DLD1 (cell line): Measurements from ENCODE around the gene KIR3DL1.
"Not testable (repeated sequence)": the region's sequence is repeated elsewhere in the genome, so short reads cannot be mapped to it uniquely, and the experiment has no call there.

Source experiments
- in situ Hi-C: cut with HindIII; loops from 2 replicates; pipeline ENCODE4 v1.10.0; 2017; ENCODE audit warnings: low sequenced_read_pairs

KIR3DL1 gene

GRCh38 chr19:54806516-54806838, 9.8 kb upstream of the KIR3DL1 start:
- in situ Hi-C loops, result no loop called here

- in situ Hi-C loops, result not testable (repeated sequence)
Observed at GRCh38 chr19:54814571-54814970, 1.7 kb upstream of the KIR3DL1 start.

- in situ Hi-C loops, result no loop called here
Observed at GRCh38 chr19:54817670-54818536, 1.6 kb downstream of the KIR3DL1 start.

- in situ Hi-C loops, result not testable (repeated sequence)
Observed at GRCh38 chr19:54824416-54824815, 8.1 kb downstream of the KIR3DL1 start.

GRCh38 chr19:54825326-54825725, 9.1 kb downstream of the KIR3DL1 start:
- in situ Hi-C loops, result not testable (repeated sequence)

- in situ Hi-C loops, result not testable (repeated sequence)
Observed at GRCh38 chr19:54828064-54828463, 11.8 kb downstream of the KIR3DL1 start.

GRCh38 chr19:54832496-54832895, 16.2 kb downstream of the KIR3DL1 start, which contains the start of gene KIR2DS4:
TSS of gene KIR2DS4 (plus strand) at chr19:54832676.
- in situ Hi-C loops, result not testable (repeated sequence)

GRCh38 chr19:54835126-54835525, 18.9 kb downstream of the KIR3DL1 start:
- in situ Hi-C loops, result not testable (repeated sequence)

GRCh38 chr19:54837522-54837921, 21.3 kb downstream of the KIR3DL1 start:
- in situ Hi-C loops, result not testable (repeated sequence)

- in situ Hi-C loops, result not testable (repeated sequence)
Observed at GRCh38 chr19:54843171-54843570, 26.9 kb downstream of the KIR3DL1 start.

GRCh38 chr19:54850061-54850640, 33.9 kb downstream of the KIR3DL1 start, which contains the start of gene KIR3DL2:
TSS of gene KIR3DL2 (plus strand) at chr19:54850443. CDS start at chr19:54850476, 33 bp downstream.
- in situ Hi-C loops, result not testable (repeated sequence)

GRCh38 chr19:54850930-54851329, 34.7 kb downstream of the KIR3DL1 start:
- in situ Hi-C loops, result no loop called here

- in situ Hi-C loops, result no loop called here
Observed at GRCh38 chr19:54851353-54851752, 35.1 kb downstream of the KIR3DL1 start.

GRCh38 chr19:54855241-54855640, 39.0 kb downstream of the KIR3DL1 start:
- in situ Hi-C loops, result not testable (repeated sequence)

- in situ Hi-C loops, result not testable (repeated sequence)
Observed at GRCh38 chr19:54858476-54858875, 42.2 kb downstream of the KIR3DL1 start.

GRCh38 chr19:54859421-54859820, 43.2 kb downstream of the KIR3DL1 start:
- in situ Hi-C loops, result not testable (repeated sequence)

GRCh38 chr19:54863459-54863858, 47.2 kb downstream of the KIR3DL1 start:
- in situ Hi-C loops, result not testable (repeated sequence)

GRCh38 chr19:54871696-54872095, 55.4 kb downstream of the KIR3DL1 start:
- in situ Hi-C loops, result no loop called here

GRCh38 chr19:54873990-54874389, 57.7 kb downstream of the KIR3DL1 start, which contains the start of gene FCAR:
TSS of gene FCAR (plus strand) at chr19:54874235. CDS start at chr19:54874290, 55 bp downstream.
- in situ Hi-C loops, result no loop called here

- in situ Hi-C loops, result no loop called here
Observed at GRCh38 chr19:54875506-54875905, 59.2 kb downstream of the KIR3DL1 start.

GRCh38 chr19:54877471-54877870, 61.2 kb downstream of the KIR3DL1 start:
- in situ Hi-C loops, result no loop called here
